Cardiac fibroblast (primary cell): ENCODE results near the gene FGF2.
A peak's percentile ranks its signal among the peaks of the same experiment; 100 is the strongest.
"Not testable (repeated sequence)": the region's sequence is repeated elsewhere in the genome, so short reads cannot be mapped to it uniquely, and the experiment has no call there.

Source experiments
- DNase-seq, 2 donors: peaks; one replicate each; pipeline versions ENCODE4 v3.0.0 to v3.0.0-alpha.2; 2010; ENCODE audit warnings: low read depth in 2 of 2
- H3K4me3 ChIP-seq, 2 donors: replicated peaks in 1 of 2; 1 replicate in 1 of 2; 2 replicates in 1 of 2; pipeline ENCODE4 v1.5.1; 2011; ENCODE audit warnings: low read depth in 2 of 2, low read length in 2 of 2, mild to moderate bottlenecking in 2 of 2, moderate library complexity in 1 of 2
- TF ChIP-seq, protein P1 (sequence below): IDR thresholded peaks from one replicate; pipeline ENCODE4 v1.5.1; 2011; ENCODE audit warnings: low read depth, mild to moderate bottlenecking, low read length, inconsistent platforms

FGF2 gene

DNA sequence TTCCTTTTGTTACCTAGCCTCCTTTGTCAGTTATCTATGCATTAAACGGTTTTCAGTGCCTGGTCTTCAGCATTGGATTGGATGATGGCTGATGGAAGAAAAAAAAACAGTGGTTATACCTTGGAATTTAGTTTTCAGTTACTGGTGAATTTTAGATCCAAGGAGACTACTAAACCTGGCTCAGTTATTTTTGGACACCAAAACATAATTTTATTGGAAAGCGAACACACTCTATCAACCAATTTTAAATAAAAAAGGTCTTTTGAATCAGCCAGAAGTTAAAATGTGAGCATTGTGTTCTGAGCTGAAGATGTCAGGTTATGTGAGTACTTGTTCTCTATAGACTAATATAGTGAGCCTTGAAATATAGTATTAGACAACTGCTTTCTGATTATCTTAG is 32.1 kb downstream of the FGF2 start:
- TF ChIP-seq, protein P1, sequence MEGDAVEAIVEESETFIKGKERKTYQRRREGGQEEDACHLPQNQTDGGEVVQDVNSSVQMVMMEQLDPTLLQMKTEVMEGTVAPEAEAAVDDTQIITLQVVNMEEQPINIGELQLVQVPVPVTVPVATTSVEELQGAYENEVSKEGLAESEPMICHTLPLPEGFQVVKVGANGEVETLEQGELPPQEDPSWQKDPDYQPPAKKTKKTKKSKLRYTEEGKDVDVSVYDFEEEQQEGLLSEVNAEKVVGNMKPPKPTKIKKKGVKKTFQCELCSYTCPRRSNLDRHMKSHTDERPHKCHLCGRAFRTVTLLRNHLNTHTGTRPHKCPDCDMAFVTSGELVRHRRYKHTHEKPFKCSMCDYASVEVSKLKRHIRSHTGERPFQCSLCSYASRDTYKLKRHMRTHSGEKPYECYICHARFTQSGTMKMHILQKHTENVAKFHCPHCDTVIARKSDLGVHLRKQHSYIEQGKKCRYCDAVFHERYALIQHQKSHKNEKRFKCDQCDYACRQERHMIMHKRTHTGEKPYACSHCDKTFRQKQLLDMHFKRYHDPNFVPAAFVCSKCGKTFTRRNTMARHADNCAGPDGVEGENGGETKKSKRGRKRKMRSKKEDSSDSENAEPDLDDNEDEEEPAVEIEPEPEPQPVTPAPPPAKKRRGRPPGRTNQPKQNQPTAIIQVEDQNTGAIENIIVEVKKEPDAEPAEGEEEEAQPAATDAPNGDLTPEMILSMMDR: no peak

DNA sequence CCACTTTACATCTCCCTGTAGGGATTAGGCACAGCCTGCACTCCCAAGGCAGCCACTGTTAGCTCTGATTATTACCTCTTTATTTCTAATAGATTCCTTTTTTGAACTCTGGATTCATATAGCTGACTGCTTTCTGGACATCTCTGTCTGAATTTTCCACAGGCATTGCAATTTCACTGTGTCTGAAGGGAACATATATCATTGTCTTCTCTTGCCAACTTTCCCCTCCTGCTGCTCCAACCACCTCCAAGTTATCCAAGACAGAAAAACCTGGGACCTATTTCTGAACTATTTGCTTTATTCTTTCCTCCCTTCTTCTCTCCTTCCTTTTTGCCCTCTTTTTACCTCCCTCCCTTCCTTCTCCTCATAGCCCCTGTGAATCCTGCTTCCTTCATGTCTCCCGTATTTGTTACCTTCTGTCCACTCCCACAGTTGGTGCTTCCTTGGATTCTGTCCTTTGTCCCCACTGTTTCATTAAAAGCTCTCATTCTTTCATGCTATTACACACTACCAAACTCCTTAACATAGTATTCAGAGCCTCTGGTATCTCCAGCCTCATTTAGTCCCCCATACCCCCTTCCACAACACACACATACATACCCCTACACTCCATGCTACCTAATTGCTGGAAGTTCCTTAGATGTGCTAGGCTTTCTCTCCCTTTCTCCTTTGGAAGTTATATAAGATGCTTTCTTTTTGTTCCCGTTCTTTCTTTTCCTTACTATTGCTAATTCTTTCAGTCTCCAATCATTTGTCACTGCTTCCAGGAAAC is 34.7 kb downstream of the FGF2 start:
- DNase-seq: no peak
- H3K4me3 ChIP-seq: no peak overlapping the region
- TF ChIP-seq, protein P1: no peak

More for the DNA sequence above, 32.1 kb downstream of the FGF2 start:
- no peak overlapping the region for H3K4me3 ChIP-seq
- DNase-seq: no peak

DNA sequence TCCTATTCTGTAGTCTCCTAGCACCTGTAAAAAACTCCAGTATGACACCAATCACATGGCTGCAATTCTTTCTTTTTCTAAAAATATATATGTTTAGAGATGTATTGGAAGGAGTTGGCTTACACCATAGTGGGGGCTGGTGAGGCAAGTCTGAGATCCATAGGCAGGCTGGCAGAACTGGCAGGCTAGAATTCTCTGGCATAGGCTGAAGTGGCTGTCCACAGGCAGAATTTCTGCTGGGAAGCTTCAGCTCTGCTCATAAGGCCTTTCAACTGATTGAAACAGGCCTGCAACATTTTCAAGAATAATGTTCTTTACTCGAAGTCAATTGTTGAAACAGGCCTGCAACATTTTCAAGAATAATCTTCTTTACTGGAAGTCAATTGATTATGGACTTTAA is 37.0 kb downstream of the FGF2 start:
- no peak overlapping the region for H3K4me3 ChIP-seq
- peak in 1 of 2 donors; percentile 13 for DNase-seq
- TF ChIP-seq, protein P1: no peak

DNA sequence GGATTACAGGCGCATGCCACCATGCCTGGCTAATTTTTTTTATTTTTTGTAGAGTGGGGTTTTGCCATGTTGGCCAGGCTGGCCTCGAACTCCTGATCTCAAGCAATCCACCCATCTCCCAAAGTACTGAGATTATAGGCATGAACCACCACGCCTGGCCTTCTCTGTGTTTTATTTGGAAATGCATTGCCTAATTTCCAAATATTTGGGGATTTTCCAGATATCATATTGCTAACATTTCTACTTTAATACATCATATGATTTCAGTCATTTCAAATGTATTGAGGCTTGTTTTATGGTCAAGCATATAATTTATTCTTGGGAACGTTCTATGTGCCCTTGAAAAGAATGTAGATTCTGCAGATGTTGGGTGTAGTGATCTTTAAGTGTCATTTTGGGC is 38.8 kb downstream of the FGF2 start:
- H3K4me3 ChIP-seq: no peak overlapping the region
- TF ChIP-seq, protein P1: no peak
- peak; percentile 37 to 43 for DNase-seq

DNA sequence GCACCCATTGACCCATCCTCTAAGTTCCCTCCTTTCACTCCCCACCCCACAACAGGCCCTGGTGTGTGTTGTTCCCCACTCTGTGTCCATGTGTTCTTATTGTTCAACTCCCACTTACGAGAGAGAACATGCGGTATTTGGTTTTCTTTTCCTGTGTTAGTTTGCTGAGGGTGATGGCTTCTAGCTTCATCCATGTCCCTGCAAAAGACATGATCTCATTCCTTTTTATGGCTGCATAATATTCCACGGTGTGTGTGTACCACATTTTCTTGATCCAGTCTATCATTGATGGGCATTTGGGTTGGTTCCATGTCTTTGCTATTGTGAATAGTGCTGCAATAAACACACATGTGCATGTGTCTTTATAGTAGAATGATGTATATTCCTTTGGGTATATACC is 41.6 kb downstream of the FGF2 start:
- not testable (repeated sequence) for H3K4me3 ChIP-seq, DNase-seq

DNA sequence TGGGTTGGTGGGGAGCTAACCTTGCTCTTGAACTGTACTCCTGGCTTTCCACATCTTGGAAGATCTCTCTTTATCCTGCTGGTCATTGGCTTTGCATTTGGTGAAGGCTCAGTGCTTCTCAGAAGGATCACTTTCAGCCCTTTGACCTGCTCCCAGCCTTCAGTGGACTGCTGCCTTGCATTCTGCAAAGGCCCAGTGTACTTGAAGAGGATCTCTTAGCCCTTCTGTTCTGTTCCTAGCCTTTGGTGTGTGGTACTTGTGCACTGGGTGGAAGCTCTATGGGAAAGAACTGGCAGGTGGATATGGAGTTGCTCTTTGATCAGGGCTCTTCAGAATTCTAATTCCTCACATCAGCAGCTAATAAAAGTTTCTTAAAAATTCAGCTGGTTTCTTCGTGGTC is 46.5 kb downstream of the FGF2 start:
- no peak overlapping the region for H3K4me3 ChIP-seq
- DNase-seq: no peak
- TF ChIP-seq, protein P1: no peak

DNA sequence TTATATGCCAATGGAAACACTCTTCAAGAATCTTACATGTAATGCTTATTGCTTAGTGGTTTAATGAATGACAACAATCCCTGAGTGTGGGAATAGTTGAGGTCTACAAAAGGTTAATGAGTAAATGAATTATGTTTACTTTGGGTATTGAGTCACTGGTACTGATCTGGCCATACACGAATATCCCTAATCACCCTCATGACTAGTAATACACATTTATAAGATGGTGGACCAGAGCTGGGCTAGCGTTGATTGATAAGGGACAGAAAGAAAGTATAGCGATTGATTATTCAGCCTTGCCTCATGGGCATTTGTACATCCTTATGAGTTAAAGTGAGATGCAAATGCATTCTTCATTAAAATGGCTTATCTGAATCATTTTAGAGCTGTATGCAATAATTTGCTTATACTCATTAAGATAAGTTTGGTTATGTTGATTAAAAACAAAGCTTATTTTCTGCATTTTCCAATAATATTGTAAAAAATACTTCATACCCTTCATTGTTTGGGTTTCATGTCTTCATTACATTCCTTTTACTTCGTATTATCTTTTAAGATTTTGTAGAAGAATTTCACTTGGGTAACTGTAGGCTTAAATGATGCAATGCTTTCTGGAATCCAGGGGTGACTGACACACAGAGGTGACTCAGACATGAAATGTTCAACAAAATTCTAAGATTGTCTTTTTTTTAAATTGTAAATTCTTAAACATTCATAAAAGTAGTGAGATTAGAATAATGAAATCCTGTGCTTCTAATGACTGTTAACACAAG is 47.4 kb downstream of the FGF2 start:
- TF ChIP-seq, protein P1: no peak
- DNase-seq: peak; percentile 85 to 91
- no peak overlapping the region for H3K4me3 ChIP-seq
